Esophagus squamous epithelium (tissue), 4 donors: Measurements from ENCODE around the gene DOCK11.

Experiments used
- POLR2A ChIP-seq, 4 donors: fragments of 450-650 bp; IDR thresholded peaks; one replicate each; pipeline ENCODE4 v1.6.1; 2017; ENCODE audit warnings: antibody characterized with exemption in 4 of 4, mild to moderate bottlenecking in 4 of 4, moderate library complexity in 3 of 4
- TF ChIP-seq, protein P1 (sequence below), 6 experiments: fragments of 450-650 bp in 4 of 6; fragments of 200-600 bp in 2 of 6; sonication (generic) in 2 of 6; IDR thresholded peaks; one replicate each; pipeline ENCODE4 v1.5.1; 2016 to 2019; ENCODE audit warnings: antibody characterized with exemption in 6 of 6, mild to moderate bottlenecking in 4 of 6, moderate library complexity in 4 of 6

DNA sequence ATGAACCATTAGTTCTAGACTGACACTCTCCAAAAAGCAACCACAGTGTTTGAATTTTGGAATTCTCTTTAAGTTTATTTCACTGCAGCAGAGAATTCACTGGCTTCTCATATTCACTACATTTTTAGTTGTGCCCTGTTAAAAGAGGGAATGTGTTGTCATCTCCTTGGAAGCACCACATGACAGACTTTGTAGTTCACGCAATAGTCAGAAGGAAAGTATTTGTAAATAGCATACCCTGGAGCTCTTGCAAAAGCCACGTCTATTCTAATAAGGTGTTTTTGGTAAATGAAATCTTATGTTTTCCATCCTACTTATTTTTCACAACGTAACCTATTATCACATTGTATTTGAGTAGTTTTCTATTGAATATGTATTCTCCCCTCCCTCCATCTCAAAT lies 25.8 kb downstream of the DOCK11 start:
- TF ChIP-seq, protein P1, sequence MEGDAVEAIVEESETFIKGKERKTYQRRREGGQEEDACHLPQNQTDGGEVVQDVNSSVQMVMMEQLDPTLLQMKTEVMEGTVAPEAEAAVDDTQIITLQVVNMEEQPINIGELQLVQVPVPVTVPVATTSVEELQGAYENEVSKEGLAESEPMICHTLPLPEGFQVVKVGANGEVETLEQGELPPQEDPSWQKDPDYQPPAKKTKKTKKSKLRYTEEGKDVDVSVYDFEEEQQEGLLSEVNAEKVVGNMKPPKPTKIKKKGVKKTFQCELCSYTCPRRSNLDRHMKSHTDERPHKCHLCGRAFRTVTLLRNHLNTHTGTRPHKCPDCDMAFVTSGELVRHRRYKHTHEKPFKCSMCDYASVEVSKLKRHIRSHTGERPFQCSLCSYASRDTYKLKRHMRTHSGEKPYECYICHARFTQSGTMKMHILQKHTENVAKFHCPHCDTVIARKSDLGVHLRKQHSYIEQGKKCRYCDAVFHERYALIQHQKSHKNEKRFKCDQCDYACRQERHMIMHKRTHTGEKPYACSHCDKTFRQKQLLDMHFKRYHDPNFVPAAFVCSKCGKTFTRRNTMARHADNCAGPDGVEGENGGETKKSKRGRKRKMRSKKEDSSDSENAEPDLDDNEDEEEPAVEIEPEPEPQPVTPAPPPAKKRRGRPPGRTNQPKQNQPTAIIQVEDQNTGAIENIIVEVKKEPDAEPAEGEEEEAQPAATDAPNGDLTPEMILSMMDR (IDR thresholded peaks at IDR 0.05) = no peak
- TF ChIP-seq POLR2A (IDR thresholded peaks at IDR 0.05) = no peak
